Caco-2 (cell line): Measurements from ENCODE around the gene MT1E. TPM values are rescaled to one million over a fixed set of nuclear protein-coding genes. Genes with fewer than 3 reads are reported as not detected.
A peak's percentile ranks its signal among the peaks of the same experiment; 100 is the strongest.

Source experiments
- BruUV-seq: library from RNA; stranded (reverse); fragments of 400-500 nt; replicated peaks from 2 replicates; lab custom pipeline; 2021; lab: Mats Ljungman, UMichigan
- CTCF ChIA-PET: fragments of 300-600 bp; sonication (Branson Sonifier 250); formaldehyde crosslinking; loops from one replicate; lab custom pipeline; 2022; ENCODE audit warnings: antibody characterized with exemption; lab: Charles Lee
- POLR2A ChIA-PET: fragments of 300-600 bp; sonication (Branson Sonifier 250); formaldehyde crosslinking; loops from one replicate; lab custom pipeline; 2022; ENCODE audit warnings: antibody characterized with exemption; lab: Charles Lee
- DNase-seq, 2 experiments: peaks; one replicate each; pipeline versions ENCODE4 v3.0.0 to v3.0.0-alpha.2; 2020 to 2022
- H3K27me3 ChIP-seq: replicated peaks from 2 replicates; pipeline ENCODE4 v1.6.0; 2011; ENCODE audit warnings: low read length; ENCODE audit not compliant: control insufficient read depth, insufficient read depth
- H3K36me3 ChIP-seq: 2 replicates; pipeline ENCODE4 v1.5.1; 2011; ENCODE audit warnings: low read length; ENCODE audit not compliant: control insufficient read depth, insufficient read depth
- H3K4me1 ChIP-seq: fragments of 250-450 bp; sonication (Bioruptor Pico); 2 replicates; pipeline ENCODE4 v1.5.1; 2020; ENCODE audit warnings: mild to moderate bottlenecking
- H3K4me3 ChIP-seq: 2 replicates; pipeline ENCODE4 v1.5.1; 2011; ENCODE audit warnings: low read depth, mild to moderate bottlenecking, control low read depth, low read length
- H3K9me3 ChIP-seq: fragments of 250-450 bp; sonication (Bioruptor Pico); 2 replicates; pipeline ENCODE4 v1.5.1; 2020; ENCODE audit warnings: mild to moderate bottlenecking, moderate library complexity
- H3K27ac Mint-ChIP-seq: one replicate; pipeline ENCODE4 v1.8.0; 2022; ENCODE audit warnings: mixed read lengths; ENCODE audit not compliant: unreplicated experiment
- H3K27me3 Mint-ChIP-seq: one replicate; pipeline ENCODE4 v1.8.0; 2022; ENCODE audit warnings: mixed read lengths; ENCODE audit not compliant: insufficient read depth, unreplicated experiment
- H3K36me3 Mint-ChIP-seq: one replicate; pipeline ENCODE4 v1.8.0; 2022; ENCODE audit warnings: mild to moderate bottlenecking, mixed read lengths; ENCODE audit not compliant: insufficient read depth, unreplicated experiment
- H3K4me1 Mint-ChIP-seq: one replicate; pipeline ENCODE4 v1.8.0; 2022; ENCODE audit warnings: low read depth, mixed read lengths; ENCODE audit not compliant: unreplicated experiment
- H3K4me3 Mint-ChIP-seq: one replicate; pipeline ENCODE4 v1.8.0; 2022; ENCODE audit warnings: mild to moderate bottlenecking, moderate library complexity, mixed read lengths; ENCODE audit not compliant: unreplicated experiment
- H3K9me3 Mint-ChIP-seq: one replicate; pipeline ENCODE4 v1.8.0; 2022; ENCODE audit warnings: mixed read lengths; ENCODE audit not compliant: unreplicated experiment
- CTCF ChIP-seq, 2 experiments: fragments of 200-600 bp in 1 of 2; IDR thresholded peaks; 1 replicate in 1 of 2; 2 replicates in 1 of 2; pipeline versions ENCODE4 v1.5.1 to v1.8.0; 2011 to 2022; ENCODE audit warnings: antibody characterized with exemption in 1 of 2, control low read depth in 1 of 2, inconsistent platforms in 1 of 2, low read depth in 1 of 2, low read length in 1 of 2, mild to moderate bottlenecking in 1 of 2, moderate library complexity in 1 of 2; ENCODE audit not compliant: insufficient read depth in 1 of 2, severe bottlenecking in 1 of 2, unreplicated experiment in 1 of 2
- intact Hi-C: fragments of 100-400 bp; cut with micrococcal nuclease; formaldehyde crosslinking; loops from one replicate; pipeline ENCODE4 v1.10.0; 2022; ENCODE audit not compliant: unreplicated experiment
- total RNA-seq: library from RNA; stranded (reverse); gene quantifications from 2 replicates; pipeline ENCODE4 v1.2.3, GENCODE V29; 2022

The MT1E gene
- total RNA-seq, 1 experiment from 2014 or later: 2.0 TPM

GRCh38 chr16:56613706-56614105, 11.9 kb upstream of the MT1E start:
- no peaks in the 10 kb centered on the region for H3K36me3 ChIP-seq
- intact Hi-C loops: no loop called here
- H3K9me3 ChIP-seq: no peaks in the 10 kb centered on the region
- 0 out of 2 replicates have a peak, but pooled peaks cover 5% of the 10 kb centered on the region for H3K4me1 ChIP-seq
- H3K4me3 Mint-ChIP-seq: no peak overlapping the region
- no peak for DNase-seq
- ChIA-PET POLR2A (no interaction called here), CTCF (no interaction called here)
- peaks cover 8% of the 10 kb centered on the region for H3K27me3 Mint-ChIP-seq
- BruUV-seq: no TSS peak
- peaks cover 17% of the 10 kb centered on the region for H3K4me1 Mint-ChIP-seq
- no peak for TF ChIP-seq CTCF (IDR thresholded peaks at IDR 0.05; ENCODE audit: insufficient read depth in 1 of 2, low read depth in 1 of 2, low read length in 1 of 2, severe bottlenecking in 1 of 2, unreplicated experiment in 1 of 2)
- H3K4me3 ChIP-seq: no peak overlapping the region
- H3K27me3 ChIP-seq: no peaks in the 10 kb centered on the region; the same call in none of the 2 replicates
- peak overlapping the region; percentile 10 for H3K27ac Mint-ChIP-seq
- no peaks in the 10 kb centered on the region for H3K36me3 Mint-ChIP-seq
- no peaks in the 10 kb centered on the region for H3K9me3 Mint-ChIP-seq

GRCh38 chr16:56614549-56614991, 11.0 kb upstream of the MT1E start:
- BruUV-seq: no TSS peak
- ChIA-PET POLR2A (no interaction called here), CTCF (no interaction called here)

GRCh38 chr16:56615353-56615752, 10.2 kb upstream of the MT1E start:
- peaks cover 11% of the 10 kb centered on the region for H3K27me3 Mint-ChIP-seq
- no peak for TF ChIP-seq CTCF (IDR thresholded peaks at IDR 0.05; ENCODE audit: insufficient read depth in 1 of 2, low read depth in 1 of 2, low read length in 1 of 2, severe bottlenecking in 1 of 2, unreplicated experiment in 1 of 2)
- CTCF ChIA-PET: no interaction called here
- no peaks in the 10 kb centered on the region for H3K9me3 ChIP-seq
- DNase-seq: no peak
- no peaks in the 10 kb centered on the region for H3K36me3 Mint-ChIP-seq
- intact Hi-C loops: no loop called here
- no peaks in the 10 kb centered on the region for H3K36me3 ChIP-seq
- no TSS peak for BruUV-seq
- no peaks in the 10 kb centered on the region; the same call in 1 of the 2 replicates for H3K27me3 ChIP-seq
- no peak overlapping the region for H3K27ac Mint-ChIP-seq
- H3K4me1 ChIP-seq: no peaks in the 10 kb centered on the region
- peaks cover 7% of the 10 kb centered on the region for H3K4me1 Mint-ChIP-seq
- H3K9me3 Mint-ChIP-seq: no peaks in the 10 kb centered on the region
- no peak overlapping the region for H3K4me3 Mint-ChIP-seq
- no peak overlapping the region for H3K4me3 ChIP-seq
- POLR2A ChIA-PET: no interaction called here

More at GRCh38 chr16:56614549-56614991, 11.0 kb upstream of the MT1E start:
- Histone ChIP-seq H3K4me3 (no peak overlapping the region), H3K9me3 (no peaks in the 10 kb centered on the region), H3K36me3 (no peaks in the 10 kb centered on the region), H3K4me1 (no peaks in the 10 kb centered on the region), H3K27me3 (no peaks in the 10 kb centered on the region; the same call in 1 of the 2 replicates)
- H3K4me1 Mint-ChIP-seq: peaks cover 9% of the 10 kb centered on the region
- no peaks in the 10 kb centered on the region for H3K9me3 Mint-ChIP-seq
- DNase-seq: no peak
- H3K27me3 Mint-ChIP-seq: peaks cover 12% of the 10 kb centered on the region
- no peak overlapping the region for H3K4me3 Mint-ChIP-seq
- intact Hi-C loops: no loop called here
- no peak for TF ChIP-seq CTCF (IDR thresholded peaks at IDR 0.05; ENCODE audit: insufficient read depth in 1 of 2, low read depth in 1 of 2, low read length in 1 of 2, severe bottlenecking in 1 of 2, unreplicated experiment in 1 of 2)
- H3K36me3 Mint-ChIP-seq: no peaks in the 10 kb centered on the region
- peak overlapping the region; percentile 10 for H3K27ac Mint-ChIP-seq
